Caco-2 (cell line): Measurements from ENCODE around the gene LINGO1. TPM values are rescaled to one million over a fixed set of nuclear protein-coding genes. Genes with fewer than 3 reads are reported as not detected.

Experiments used
- BruUV-seq: library from RNA; stranded (reverse); fragments of 400-500 nt; replicated peaks from 2 replicates; lab custom pipeline; 2021; lab: Mats Ljungman, UMichigan
- CTCF ChIA-PET: fragments of 300-600 bp; sonication (Branson Sonifier 250); formaldehyde crosslinking; loops from one replicate; lab custom pipeline; 2022; ENCODE audit warnings: antibody characterized with exemption; lab: Charles Lee
- POLR2A ChIA-PET: fragments of 300-600 bp; sonication (Branson Sonifier 250); formaldehyde crosslinking; loops from one replicate; lab custom pipeline; 2022; ENCODE audit warnings: antibody characterized with exemption; lab: Charles Lee
- DNase-seq, 2 experiments: peaks; one replicate each; pipeline versions ENCODE4 v3.0.0 to v3.0.0-alpha.2; 2020 to 2022
- H3K27me3 ChIP-seq: replicated peaks from 2 replicates; pipeline ENCODE4 v1.6.0; 2011; ENCODE audit warnings: low read length; ENCODE audit not compliant: control insufficient read depth, insufficient read depth
- H3K36me3 ChIP-seq: 2 replicates; pipeline ENCODE4 v1.5.1; 2011; ENCODE audit warnings: low read length; ENCODE audit not compliant: control insufficient read depth, insufficient read depth
- H3K4me1 ChIP-seq: fragments of 250-450 bp; sonication (Bioruptor Pico); 2 replicates; pipeline ENCODE4 v1.5.1; 2020; ENCODE audit warnings: mild to moderate bottlenecking
- H3K4me3 ChIP-seq: 2 replicates; pipeline ENCODE4 v1.5.1; 2011; ENCODE audit warnings: low read depth, mild to moderate bottlenecking, control low read depth, low read length
- H3K9me3 ChIP-seq: fragments of 250-450 bp; sonication (Bioruptor Pico); 2 replicates; pipeline ENCODE4 v1.5.1; 2020; ENCODE audit warnings: mild to moderate bottlenecking, moderate library complexity
- H3K27ac Mint-ChIP-seq: one replicate; pipeline ENCODE4 v1.8.0; 2022; ENCODE audit warnings: mixed read lengths; ENCODE audit not compliant: unreplicated experiment
- H3K27me3 Mint-ChIP-seq: one replicate; pipeline ENCODE4 v1.8.0; 2022; ENCODE audit warnings: mixed read lengths; ENCODE audit not compliant: insufficient read depth, unreplicated experiment
- H3K36me3 Mint-ChIP-seq: one replicate; pipeline ENCODE4 v1.8.0; 2022; ENCODE audit warnings: mild to moderate bottlenecking, mixed read lengths; ENCODE audit not compliant: insufficient read depth, unreplicated experiment
- H3K4me1 Mint-ChIP-seq: one replicate; pipeline ENCODE4 v1.8.0; 2022; ENCODE audit warnings: low read depth, mixed read lengths; ENCODE audit not compliant: unreplicated experiment
- H3K4me3 Mint-ChIP-seq: one replicate; pipeline ENCODE4 v1.8.0; 2022; ENCODE audit warnings: mild to moderate bottlenecking, moderate library complexity, mixed read lengths; ENCODE audit not compliant: unreplicated experiment
- H3K9me3 Mint-ChIP-seq: one replicate; pipeline ENCODE4 v1.8.0; 2022; ENCODE audit warnings: mixed read lengths; ENCODE audit not compliant: unreplicated experiment
- CTCF ChIP-seq, 2 experiments: fragments of 200-600 bp in 1 of 2; IDR thresholded peaks; 1 replicate in 1 of 2; 2 replicates in 1 of 2; pipeline versions ENCODE4 v1.5.1 to v1.8.0; 2011 to 2022; ENCODE audit warnings: antibody characterized with exemption in 1 of 2, control low read depth in 1 of 2, inconsistent platforms in 1 of 2, low read depth in 1 of 2, low read length in 1 of 2, mild to moderate bottlenecking in 1 of 2, moderate library complexity in 1 of 2; ENCODE audit not compliant: insufficient read depth in 1 of 2, severe bottlenecking in 1 of 2, unreplicated experiment in 1 of 2
- intact Hi-C: fragments of 100-400 bp; cut with micrococcal nuclease; formaldehyde crosslinking; loops from one replicate; pipeline ENCODE4 v1.10.0; 2022; ENCODE audit not compliant: unreplicated experiment
- total RNA-seq: library from RNA; stranded (reverse); gene quantifications from 2 replicates; pipeline ENCODE4 v1.2.3, GENCODE V29; 2022

LINGO1 gene
- total RNA-seq, 1 experiment from 2014 or later = 1.4 TPM

GRCh38 chr15:77622209-77622933, 10.3 kb downstream of the LINGO1 start:
- no peak overlapping the region for H3K4me3 Mint-ChIP-seq

DNA sequence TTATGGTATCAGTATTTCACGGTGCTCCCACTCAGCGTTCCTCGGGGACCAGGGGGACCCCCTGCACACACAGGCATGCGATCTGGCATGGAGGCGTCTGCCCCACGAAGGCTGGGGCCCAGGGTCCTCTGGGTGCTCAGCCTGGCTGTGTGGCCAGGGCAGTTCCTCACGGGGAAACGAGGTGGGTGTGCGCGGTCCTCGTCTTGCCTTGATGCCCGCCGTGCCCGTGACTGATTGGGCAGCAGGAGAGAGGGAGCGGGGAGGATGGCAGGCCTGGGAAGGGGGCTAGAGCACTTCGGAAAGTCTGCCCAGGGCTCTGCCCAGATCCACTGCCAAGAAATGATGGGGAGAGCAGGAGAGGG, 10.9 kb downstream of the LINGO1 start:
- DNase-seq = no peak
- no peak for TF ChIP-seq CTCF (IDR thresholded peaks at IDR 0.05; ENCODE audit: insufficient read depth in 1 of 2, low read depth in 1 of 2, low read length in 1 of 2, severe bottlenecking in 1 of 2, unreplicated experiment in 1 of 2)
- H3K27ac Mint-ChIP-seq = no peak overlapping the region
- H3K36me3 ChIP-seq = no peaks in the 10 kb centered on the region
- no peaks in the 10 kb centered on the region for H3K9me3 ChIP-seq
- CTCF ChIA-PET = interaction anchor here (1.7 kb wide), 1 partner anchor 12 kb away, joined by 18 read pairs; the partner anchor contains the start of gene LINGO1
- no peaks in the 10 kb centered on the region for H3K27me3 ChIP-seq
- no peak overlapping the region for H3K4me3 Mint-ChIP-seq
- intact Hi-C loops = no loop called here
- peaks cover 18% of the 10 kb centered on the region for H3K4me1 ChIP-seq
- H3K36me3 Mint-ChIP-seq = no peaks in the 10 kb centered on the region
- POLR2A ChIA-PET = no interaction called here
- H3K4me1 Mint-ChIP-seq = peaks cover 13% of the 10 kb centered on the region
- no peak overlapping the region for H3K4me3 ChIP-seq
- H3K27me3 Mint-ChIP-seq = no peaks in the 10 kb centered on the region
- no TSS peak for BruUV-seq
- no peaks in the 10 kb centered on the region for H3K9me3 Mint-ChIP-seq

More at GRCh38 chr15:77622209-77622933, 10.3 kb downstream of the LINGO1 start:
- Histone ChIP-seq H3K4me1 (peaks cover 18% of the 10 kb centered on the region), H3K27me3 (no peaks in the 10 kb centered on the region), H3K9me3 (no peaks in the 10 kb centered on the region), H3K36me3 (no peaks in the 10 kb centered on the region), H3K4me3 (no peak overlapping the region)
- H3K4me1 Mint-ChIP-seq = peaks cover 13% of the 10 kb centered on the region
- no peaks in the 10 kb centered on the region for H3K27me3 Mint-ChIP-seq
- no peak overlapping the region for H3K27ac Mint-ChIP-seq
- CTCF ChIA-PET = interaction anchor here (0.6 to 1.7 kb wide), 2 partner anchors 11 to 53 kb away, joined by 3 to 18 read pairs; partner anchors contain the start of gene LINGO1
- BruUV-seq = no TSS peak
- POLR2A ChIA-PET = no interaction called here
- no peak for TF ChIP-seq CTCF (IDR thresholded peaks at IDR 0.05; ENCODE audit: insufficient read depth in 1 of 2, low read depth in 1 of 2, low read length in 1 of 2, severe bottlenecking in 1 of 2, unreplicated experiment in 1 of 2)
- no peaks in the 10 kb centered on the region for H3K9me3 Mint-ChIP-seq
- intact Hi-C loops = no loop called here
- no peaks in the 10 kb centered on the region for H3K36me3 Mint-ChIP-seq
- DNase-seq = peak; percentile 36 to 62

DNA sequence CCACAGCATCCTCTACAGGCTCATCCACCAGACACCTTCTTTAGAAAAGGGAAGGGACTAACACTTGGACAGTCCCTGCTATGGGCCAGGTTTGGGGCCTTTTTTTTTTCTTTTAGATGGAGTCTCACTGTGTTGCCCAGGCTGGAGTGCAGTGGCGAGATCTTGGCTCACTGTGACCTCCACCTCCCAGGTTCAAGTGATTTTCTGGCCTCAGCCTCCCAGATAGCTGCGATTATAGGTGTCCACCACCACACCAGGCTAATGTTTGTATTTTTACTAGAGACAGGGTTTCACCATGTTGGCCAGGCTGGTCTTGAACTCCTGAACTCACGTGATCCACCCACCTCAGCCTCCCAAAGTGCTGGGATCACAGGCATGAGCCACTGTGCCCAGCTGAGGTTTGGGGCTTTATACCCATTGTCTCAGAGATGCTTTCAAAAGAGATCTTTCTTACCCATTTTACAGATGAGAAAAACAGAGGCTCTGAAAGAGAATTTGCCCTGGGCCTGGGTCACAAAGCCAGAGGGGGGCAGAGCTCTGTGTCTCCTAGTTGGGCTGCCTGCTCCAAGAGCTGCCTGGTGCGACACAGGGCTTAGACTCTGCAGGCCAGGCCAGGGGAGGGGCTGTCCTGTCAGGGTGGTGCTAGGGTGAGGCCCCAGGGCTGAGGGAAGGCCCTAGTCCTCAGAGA, 11.6 kb downstream of the LINGO1 start:
- Mint-ChIP-seq H3K36me3 (no peaks in the 10 kb centered on the region), H3K4me1 (peaks cover 13% of the 10 kb centered on the region), H3K9me3 (no peaks in the 10 kb centered on the region), H3K27me3 (no peaks in the 10 kb centered on the region), H3K27ac (no peak overlapping the region), H3K4me3 (no peak overlapping the region)
- Histone ChIP-seq H3K27me3 (no peaks in the 10 kb centered on the region), H3K4me3 (no peak overlapping the region), H3K36me3 (no peaks in the 10 kb centered on the region), H3K9me3 (no peaks in the 10 kb centered on the region), H3K4me1 (peaks cover 18% of the 10 kb centered on the region)
- TF ChIP-seq CTCF (IDR thresholded peaks at IDR 0.05; ENCODE audit: insufficient read depth in 1 of 2, low read depth in 1 of 2, low read length in 1 of 2, severe bottlenecking in 1 of 2, unreplicated experiment in 1 of 2) = no peak
- POLR2A ChIA-PET = no interaction called here
- DNase-seq = no peak
- no TSS peak for BruUV-seq
- intact Hi-C loops = no loop called here
- CTCF ChIA-PET = no interaction called here
